Right ventricle myocardium inferior (tissue), 1 donor: ENCODE results near the gene AKT2. TPM values are rescaled to one million over a fixed set of nuclear protein-coding genes. Genes with fewer than 3 reads are reported as not detected.
"Not testable (repeated sequence)": the region's sequence is repeated elsewhere in the genome, so short reads cannot be mapped to it uniquely, and the experiment has no call there.

ENCODE experiments used
- ATAC-seq: fragments of 200-7000 bp; cut with Tn5 transposase; one replicate; pipeline ENCODE4 v1.9.1; 2020; ENCODE audit warnings: mild to moderate bottlenecking, moderate library complexity
- DNase-seq: peaks from one replicate; pipeline ENCODE4 v3.0.0; 2021; ENCODE audit errors: missing footprints
- intact Hi-C: fragments of 100-400 bp; cut with DNase I; formaldehyde crosslinking; loops from one replicate; pipeline ENCODE4 v1.11.0; 2022
- total RNA-seq: library from RNA; stranded (reverse); fragmentation: NEBNext Ultra II Directional; extraction: Animal tissue kit (Norgen Biotek cat#: 25700); gene quantifications from one replicate; pipeline ENCODE4 v1.2.1, GENCODE V29; 2021
- donor health status: DM: no; HTN: yes; CAD: no; lungs with severe emphysema.

Gene AKT2
- total RNA-seq, 1 donor from 2014 or later = 114 TPM

- DNase-seq = no peak
- peak; percentile 51 for ATAC-seq
These were observed 53.4 kb downstream of the AKT2 start for GRCh38 chr19:40231544-40232424.

GRCh38 chr19:40231057-40231456 lies 54.1 kb downstream of the AKT2 start:
- intact Hi-C loops = no loop called here
- no peak for ATAC-seq
- no peak for DNase-seq

More at GRCh38 chr19:40231544-40232424, 53.4 kb downstream of the AKT2 start:
- intact Hi-C loops = no loop called here

GRCh38 chr19:40229926-40230417 lies 55.2 kb downstream of the AKT2 start:
- DNase-seq (no peak), ATAC-seq (no peak)
- intact Hi-C loops = no loop called here

GRCh38 chr19:40229484-40229883 lies 55.7 kb downstream of the AKT2 start:
- ATAC-seq = no peak
- no peak for DNase-seq
- intact Hi-C loops = no loop called here

- intact Hi-C loops = no loop called here
- ATAC-seq (no peak), DNase-seq (no peak)
These were observed 56.3 kb downstream of the AKT2 start for GRCh38 chr19:40228863-40229262.

- no peak for ATAC-seq
- DNase-seq = no peak
- intact Hi-C loops = no loop called here
These were observed 56.8 kb downstream of the AKT2 start for GRCh38 chr19:40228346-40228745.

GRCh38 chr19:40225440-40226305 lies 59.5 kb downstream of the AKT2 start:
- no peak for DNase-seq
- intact Hi-C loops = no loop called here
- no peak for ATAC-seq

- ATAC-seq (no peak), DNase-seq (no peak)
- intact Hi-C loops = no loop called here
These were observed 60.6 kb downstream of the AKT2 start for GRCh38 chr19:40224342-40225150.

GRCh38 chr19:40223135-40223822 lies 61.9 kb downstream of the AKT2 start:
- no peak for DNase-seq
- intact Hi-C loops = loop anchor here (2.0 kb wide), 1 partner anchor 82 kb away; no protein-coding TSS in a partner anchor
- no peak for ATAC-seq

GRCh38 chr19:40221858-40222619 lies 63.1 kb downstream of the AKT2 start:
- intact Hi-C loops = loop anchor here (2.0 kb wide), 1 partner anchor 81 kb away; no protein-coding TSS in a partner anchor
- no peak for DNase-seq
- peak; percentile 83 for ATAC-seq

- intact Hi-C loops = no loop called here
- ATAC-seq = no peak
These were observed 64.5 kb downstream of the AKT2 start for GRCh38 chr19:40220674-40221073.

GRCh38 chr19:40219721-40220276 lies 65.3 kb downstream of the AKT2 start:
- DNase-seq (no peak), ATAC-seq (no peak)
- intact Hi-C loops = no loop called here

More at GRCh38 chr19:40220674-40221073, 64.5 kb downstream of the AKT2 start:
- no peak for DNase-seq

- intact Hi-C loops, DNase-seq, ATAC-seq: not testable (repeated sequence)
These were observed 66.1 kb downstream of the AKT2 start for GRCh38 chr19:40219029-40219428.

GRCh38 chr19:40217934-40218890 lies 66.9 kb downstream of the AKT2 start, which contains the start of gene TTC9B:
Gene TTC9B (minus strand): TSS chr19:40218384. CDS start chr19:40218381, 3 bp downstream.
- no peak for ATAC-seq
- intact Hi-C loops = no loop called here
- no peak for DNase-seq

GRCh38 chr19:40217027-40217810 lies 67.9 kb downstream of the AKT2 start:
- intact Hi-C loops = no loop called here
- DNase-seq (no peak), ATAC-seq (no peak)
